ENCODE measurements around the gene ANKRD11.
"Not testable (repeated sequence)": the region's sequence is repeated elsewhere in the genome, so short reads cannot be mapped to it uniquely, and the experiment has no call there.

Gene ANKRD11

GRCh38 chr16:89256651-89257254 lies 233.6 kb downstream of the ANKRD11 start:
- DNase-seq = no peak

DNA sequence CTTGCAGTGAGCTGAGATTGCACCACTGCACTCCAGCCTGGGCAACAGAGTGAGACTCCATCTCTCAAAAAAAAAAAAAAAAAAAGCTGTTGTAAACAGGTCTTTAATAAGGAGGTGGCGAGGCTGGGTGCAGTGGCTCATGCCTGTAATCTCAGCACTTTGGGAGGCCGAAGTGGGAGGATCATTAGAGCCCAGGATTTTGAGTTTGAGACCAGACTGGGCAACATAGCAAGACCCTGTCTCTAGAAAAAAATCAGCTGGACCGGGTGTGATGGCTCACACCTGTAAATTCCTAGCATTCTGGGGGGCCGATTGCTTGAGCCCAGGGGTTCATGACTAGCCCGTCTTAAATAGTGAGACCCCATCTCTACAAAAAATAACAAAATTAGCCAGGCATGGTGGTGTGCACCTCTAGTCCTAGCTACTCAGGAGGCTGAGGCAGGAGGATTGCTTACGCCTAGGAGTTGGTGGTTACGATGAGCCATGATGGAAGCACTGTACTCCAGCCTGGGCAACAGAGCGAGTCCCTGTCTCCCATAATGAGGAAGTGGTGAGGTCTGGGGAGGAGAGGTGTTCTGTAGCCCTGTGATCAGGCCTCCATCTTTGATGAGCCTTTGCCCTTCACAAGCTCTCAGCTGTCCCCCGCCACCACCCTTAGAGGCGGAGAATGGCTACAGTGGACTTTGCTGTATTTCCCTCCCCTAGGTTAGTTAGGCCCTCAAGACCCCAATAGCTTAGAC lies 236.6 kb downstream of the ANKRD11 start:
- DNase-seq = peak; percentile 25 to 27

DNA sequence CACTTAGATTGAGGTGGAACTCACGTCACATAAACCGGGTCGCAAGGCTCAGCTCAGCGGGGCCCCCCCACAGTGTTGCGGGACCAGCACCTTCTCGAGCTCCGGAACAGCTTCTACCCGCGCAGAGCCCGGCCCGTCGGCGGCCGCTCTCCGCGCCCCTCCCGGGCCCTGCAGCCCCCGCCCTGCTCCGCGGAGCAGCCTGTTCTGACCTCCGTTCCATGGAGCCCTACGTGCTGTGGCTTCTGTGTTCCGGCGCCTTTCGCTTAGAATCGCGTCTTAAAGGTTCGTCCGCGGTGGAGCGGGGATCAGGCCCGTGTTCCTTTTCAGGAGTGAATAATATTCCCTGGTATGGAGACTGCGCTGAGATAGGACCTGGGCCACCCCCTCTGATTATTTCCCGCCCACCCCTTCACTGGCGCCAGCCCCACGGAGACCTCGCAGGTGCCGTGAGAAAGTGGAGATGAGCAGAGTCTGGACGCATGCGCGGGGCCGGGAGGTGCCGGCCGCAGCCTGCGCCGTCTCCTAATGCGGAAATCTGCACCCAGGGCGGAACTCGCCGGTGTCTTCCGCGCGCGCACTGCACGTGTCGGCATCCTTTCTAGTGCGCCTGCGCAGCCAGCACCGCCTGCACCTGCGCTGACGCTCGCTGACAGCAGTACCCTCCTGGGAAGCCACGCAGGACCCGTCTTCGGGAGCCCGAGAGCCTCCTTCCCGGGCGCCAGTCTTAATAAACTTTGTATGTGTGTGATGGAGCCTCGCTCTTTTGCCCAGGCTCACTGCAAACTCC lies 242.0 kb downstream of the ANKRD11 start:
- no peak for DNase-seq

GRCh38 chr16:89247734-89248075 lies 242.7 kb downstream of the ANKRD11 start:
- DNase-seq = not testable (repeated sequence)

DNA sequence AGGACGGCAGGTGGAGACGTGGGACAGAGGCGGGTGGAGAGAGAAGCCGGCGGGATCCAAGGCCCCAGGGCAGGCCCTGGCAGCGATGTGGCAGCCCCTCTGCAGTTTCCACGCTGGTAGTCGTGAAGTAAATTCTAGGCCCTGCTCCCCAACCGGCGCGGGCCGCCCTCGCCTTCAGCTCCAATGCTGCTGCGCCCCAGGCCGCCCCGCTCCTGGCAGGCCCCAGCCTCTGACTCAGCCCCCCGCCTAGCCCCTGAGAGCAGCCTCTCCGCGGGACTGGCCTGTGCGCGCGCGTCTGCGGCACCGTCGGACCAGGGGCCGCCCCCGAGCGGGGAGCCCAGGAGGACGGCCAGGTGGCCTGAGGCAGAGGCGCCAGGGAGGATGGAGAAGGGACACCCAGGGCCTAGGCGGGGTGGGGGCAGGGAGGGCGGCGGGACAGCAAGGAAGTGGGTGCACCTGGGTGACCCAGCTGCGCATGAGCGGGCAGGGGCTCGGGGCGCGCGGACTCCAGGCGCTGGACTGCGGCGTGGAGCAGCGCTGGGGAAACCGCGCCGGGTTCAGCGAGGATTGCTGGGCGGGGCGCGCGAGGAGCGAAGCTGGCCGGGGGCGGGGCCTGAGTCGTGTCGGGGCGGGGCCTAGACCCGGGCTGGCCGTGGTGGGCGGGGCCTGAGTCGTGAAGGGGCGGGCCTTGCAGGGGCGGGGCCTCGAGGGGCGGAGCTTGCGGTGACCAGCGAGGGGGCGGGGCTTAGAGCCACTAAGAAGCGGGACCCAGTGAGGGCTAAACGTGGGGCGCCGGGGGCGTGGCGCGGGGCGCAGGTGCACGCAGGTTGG lies 243.2 kb downstream of the ANKRD11 start:
- DNase-seq = peak in 1 of 2 experiments; percentile 22

DNA sequence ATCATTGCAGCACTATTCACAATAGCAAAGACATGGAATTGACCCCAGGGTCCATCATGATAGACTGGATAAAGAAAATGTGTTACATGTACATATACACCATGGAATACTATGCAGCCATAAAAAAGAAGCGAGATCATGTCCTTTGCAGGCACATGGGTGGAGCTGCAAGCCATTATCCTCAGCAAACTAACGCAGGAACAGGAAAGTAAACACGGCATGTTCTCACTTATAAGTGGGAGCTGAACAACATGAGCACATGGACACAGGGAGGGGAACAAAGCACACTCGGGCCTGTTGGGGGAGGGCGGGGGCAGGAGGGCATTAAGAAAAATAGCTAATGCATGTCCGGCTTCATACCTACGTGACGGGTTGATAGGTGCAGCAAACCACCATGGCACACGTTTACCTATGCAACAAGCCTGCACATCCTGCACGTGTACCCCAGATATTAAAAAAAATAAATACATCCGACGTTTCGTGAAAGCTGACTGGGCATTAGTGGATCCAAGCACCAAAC lies 243.9 kb downstream of the ANKRD11 start:
- DNase-seq = no peak

GRCh38 chr16:89244754-89245153 lies 245.6 kb downstream of the ANKRD11 start:
- DNase-seq = no peak

- not testable (repeated sequence) for DNase-seq
These were observed 246.1 kb downstream of the ANKRD11 start for GRCh38 chr16:89244264-89244663.

GRCh38 chr16:89243664-89244063 lies 246.7 kb downstream of the ANKRD11 start:
- no peak for DNase-seq

GRCh38 chr16:89242795-89243200 lies 247.6 kb downstream of the ANKRD11 start:
- DNase-seq = no peak

DNA sequence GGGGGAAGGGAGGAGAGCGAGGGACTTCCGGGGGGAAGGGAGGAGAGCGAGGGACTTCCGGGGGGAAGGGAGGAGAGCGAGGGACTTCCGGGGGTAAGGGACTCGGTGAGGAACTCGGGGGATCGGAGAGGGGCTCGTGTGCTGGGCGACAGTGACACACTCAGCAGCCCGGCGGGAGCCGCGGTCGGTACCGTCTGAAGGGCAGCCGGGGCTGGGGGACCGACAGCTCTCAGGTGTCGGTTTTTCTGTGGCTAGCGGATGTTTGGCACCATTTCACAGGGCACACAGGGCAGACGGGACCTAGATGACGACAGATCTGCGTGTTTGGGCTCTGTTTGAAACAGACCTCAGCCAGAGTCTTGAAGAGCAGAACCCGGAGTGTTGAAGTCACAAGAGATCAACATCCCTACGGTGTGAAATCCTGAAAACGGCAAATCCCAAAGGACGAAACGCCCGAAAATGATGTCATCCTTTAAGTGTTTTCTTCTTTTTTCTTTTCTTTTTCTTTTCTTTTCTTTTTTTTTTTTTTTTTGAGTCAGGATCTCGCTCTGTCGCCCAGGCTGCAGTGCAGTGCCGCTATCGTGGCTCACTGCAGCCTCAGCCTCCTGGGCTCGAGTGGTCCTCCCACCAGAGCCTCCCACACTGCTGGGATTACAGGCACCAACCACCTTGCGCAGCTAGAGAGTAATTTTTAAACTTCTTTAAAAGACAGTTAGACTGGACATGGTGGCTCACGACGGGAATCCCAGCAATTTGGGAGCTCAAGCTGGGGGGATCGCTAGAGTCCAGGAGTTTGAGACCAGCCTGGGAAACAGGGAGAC lies 249.0 kb downstream of the ANKRD11 start:
- peak; percentile 81 to 89 for DNase-seq

- no peak for DNase-seq
These were observed 252.6 kb downstream of the ANKRD11 start for GRCh38 chr16:89237733-89238132.

DNA sequence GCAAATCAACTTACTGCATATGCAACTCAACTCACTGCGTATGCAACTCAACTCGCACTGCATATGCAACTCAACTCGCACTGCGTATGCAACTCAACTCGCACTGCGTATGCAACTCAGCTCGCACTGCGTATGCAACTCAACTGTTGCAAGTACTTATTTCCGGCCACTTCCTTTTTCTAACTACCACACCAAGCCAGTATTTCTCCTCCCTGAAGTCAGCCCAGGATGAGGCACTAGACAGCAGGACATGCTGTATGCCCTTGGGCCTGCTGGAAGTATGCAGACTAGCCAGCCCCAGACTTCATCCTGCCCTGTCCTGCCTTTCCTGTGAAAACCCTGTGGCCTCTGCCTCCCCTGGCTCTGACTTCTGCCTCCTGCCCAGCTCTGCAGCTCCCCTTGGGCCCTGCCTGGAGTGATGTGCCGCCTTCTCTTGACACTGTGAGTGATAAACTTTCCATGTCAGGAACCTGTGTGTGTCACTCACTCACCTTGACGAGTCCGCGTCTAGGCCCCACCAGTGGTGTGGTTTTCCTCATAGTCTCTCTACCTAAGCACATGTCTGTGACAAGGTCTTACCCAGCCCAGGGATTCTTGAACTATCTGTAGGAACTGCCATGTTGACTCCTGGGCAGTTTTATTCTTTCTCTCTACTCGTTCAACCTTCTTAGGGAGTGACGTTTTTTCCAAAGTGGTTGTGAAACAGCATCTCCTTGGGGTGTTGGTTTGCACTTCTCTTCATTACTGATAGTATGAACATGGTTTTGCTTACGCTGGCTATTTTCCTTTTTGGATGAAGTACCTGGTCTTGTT lies 256.5 kb downstream of the ANKRD11 start:
- peak; percentile 84 to 85 for DNase-seq

- no peak for DNase-seq
These were observed 258.3 kb downstream of the ANKRD11 start for GRCh38 chr16:89232107-89232506.

DNA sequence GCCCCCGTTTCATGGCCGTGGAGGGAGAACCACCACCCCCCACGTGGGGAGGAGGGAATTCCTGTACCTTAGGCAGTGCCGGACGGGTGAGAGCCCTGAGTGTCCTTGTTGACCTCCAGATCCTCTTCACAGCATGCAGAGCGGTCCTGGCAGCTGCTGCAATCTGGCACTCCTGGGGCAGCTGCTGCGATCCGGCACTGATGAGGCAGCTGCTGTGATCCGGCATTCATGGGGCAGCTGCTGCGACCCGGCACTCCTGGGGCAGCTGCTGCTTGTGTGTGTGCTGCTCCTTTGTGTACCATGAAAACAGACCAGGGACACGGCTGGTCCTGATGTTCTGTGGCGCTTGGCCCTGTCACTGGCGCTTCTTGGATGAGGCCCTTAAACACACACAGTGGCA lies 260.1 kb downstream of the ANKRD11 start:
- no peak for DNase-seq

DNA sequence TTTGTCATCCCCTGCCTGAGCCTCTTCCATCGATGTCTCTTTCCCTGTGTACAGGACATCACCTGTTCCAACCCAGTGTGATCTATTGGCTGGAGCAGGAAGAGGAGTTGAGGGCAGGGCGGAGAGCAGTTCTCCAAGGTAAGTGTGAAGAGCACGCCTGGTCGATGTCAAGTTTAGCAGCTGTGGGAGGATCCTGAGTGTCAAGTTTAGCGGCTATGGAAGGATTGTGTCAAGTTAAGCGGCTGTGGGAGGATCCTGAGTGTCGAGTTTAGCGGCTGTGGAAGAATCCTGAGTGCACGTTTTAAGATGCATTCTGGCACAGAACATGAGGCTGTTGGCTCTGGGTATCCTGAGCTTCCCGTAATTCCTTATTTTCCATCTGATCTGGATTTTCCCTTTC lies 265.7 kb downstream of the ANKRD11 start:
- DNase-seq = no peak

DNA sequence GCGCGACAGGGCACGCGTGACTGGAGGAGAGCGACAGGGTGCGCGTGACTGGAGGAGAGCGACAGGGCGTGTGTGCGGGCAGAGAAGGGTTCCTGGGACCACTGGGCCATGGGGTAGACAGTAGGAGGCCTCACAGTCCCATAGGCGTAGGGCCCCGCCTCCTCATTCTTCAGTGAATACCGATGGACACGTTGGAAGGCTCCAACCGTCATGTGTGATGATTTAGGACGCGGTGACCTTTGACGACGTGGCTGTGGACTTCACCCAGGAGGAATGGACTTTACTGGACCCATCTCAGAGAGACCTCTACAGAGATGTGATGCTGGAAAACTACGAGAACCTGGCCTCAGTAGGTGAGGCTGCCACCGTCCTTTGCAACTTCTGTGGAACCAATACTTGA lies 267.4 kb downstream of the ANKRD11 start:
- no peak for DNase-seq

GRCh38 chr16:89221604-89222003 lies 268.8 kb downstream of the ANKRD11 start:
- no peak for DNase-seq

DNA sequence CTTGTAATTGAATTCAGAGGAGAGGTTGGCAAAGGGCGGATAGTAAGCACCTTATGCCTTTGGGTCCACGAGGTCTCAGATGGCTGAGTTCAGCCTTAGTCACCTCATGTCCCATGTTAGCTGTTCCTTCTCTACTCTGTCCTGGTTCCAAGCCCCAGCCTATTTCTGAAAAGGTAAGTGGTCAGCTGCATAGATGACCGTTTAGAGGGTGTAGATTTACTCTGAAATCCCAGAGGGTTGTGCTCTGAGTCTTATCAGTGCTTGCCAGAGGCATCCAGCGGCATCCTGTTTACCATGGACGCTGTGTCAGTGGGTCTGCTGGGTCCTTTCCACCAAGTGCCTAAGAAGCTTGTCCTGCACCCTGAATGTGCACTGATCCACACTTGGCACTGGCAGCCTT lies 271.0 kb downstream of the ANKRD11 start:
- no peak for DNase-seq

All from Kasumi-1 (cell line).